HG02840 (cell line): Measurements from ENCODE around the gene CHN1.

Source experiments
- ATAC-seq: cut with Tn5 transposase; IDR thresholded peaks from one replicate; pipeline ENCODE4 v1.9.1; 2021; ENCODE audit warnings: mild to moderate bottlenecking, moderate library complexity, moderate number of reproducible peaks; ENCODE audit not compliant: unreplicated experiment, low FRiP score

CHN1 gene

GRCh38 chr2:174836377-174836994, 168.7 kb downstream of the CHN1 start:
- ATAC-seq = no peak

GRCh38 chr2:174835797-174836255, 169.4 kb downstream of the CHN1 start:
- no peak for ATAC-seq

GRCh38 chr2:174833737-174834136, 171.4 kb downstream of the CHN1 start:
- no peak for ATAC-seq

- ATAC-seq = no peak
Observed at GRCh38 chr2:174830561-174830960, 174.6 kb downstream of the CHN1 start.

- ATAC-seq = no peak
Observed at GRCh38 chr2:174829550-174829949, 175.6 kb downstream of the CHN1 start.

GRCh38 chr2:174827371-174828369, 177.5 kb downstream of the CHN1 start:
- no peak for ATAC-seq

- ATAC-seq = no peak
Observed at GRCh38 chr2:174826051-174826450, 179.1 kb downstream of the CHN1 start.

GRCh38 chr2:174824068-174824467, 181.1 kb downstream of the CHN1 start:
- no peak for ATAC-seq

- no peak for ATAC-seq
Observed at GRCh38 chr2:174821628-174822027, 183.6 kb downstream of the CHN1 start.

GRCh38 chr2:174820361-174820760, 184.8 kb downstream of the CHN1 start:
- ATAC-seq = no peak

- ATAC-seq = no peak
Observed at GRCh38 chr2:174815526-174815925, 189.7 kb downstream of the CHN1 start.

- no peak for ATAC-seq
Observed at GRCh38 chr2:174812037-174812436, 193.1 kb downstream of the CHN1 start.

GRCh38 chr2:174807931-174808330, 197.2 kb downstream of the CHN1 start:
- ATAC-seq = no peak

- ATAC-seq = no peak
Observed at GRCh38 chr2:174805803-174806202, 199.4 kb downstream of the CHN1 start.

- no peak for ATAC-seq
Observed at GRCh38 chr2:174802459-174802858, 202.7 kb downstream of the CHN1 start.

- ATAC-seq = no peak
Observed at GRCh38 chr2:174800436-174801205, 204.6 kb downstream of the CHN1 start.

GRCh38 chr2:174798801-174799200, 206.4 kb downstream of the CHN1 start:
- no peak for ATAC-seq

- ATAC-seq = no peak
Observed at GRCh38 chr2:174797781-174798276, 207.4 kb downstream of the CHN1 start.

GRCh38 chr2:174796319-174796771, 208.8 kb downstream of the CHN1 start:
- ATAC-seq = no peak

GRCh38 chr2:174794851-174795374, 210.3 kb downstream of the CHN1 start:
- no peak for ATAC-seq
